ENCODE results near the gene RPRD1A.
"Not testable (repeated sequence)": the region's sequence is repeated elsewhere in the genome, so short reads cannot be mapped to it uniquely, and the experiment has no call there.

RPRD1A gene

DNA sequence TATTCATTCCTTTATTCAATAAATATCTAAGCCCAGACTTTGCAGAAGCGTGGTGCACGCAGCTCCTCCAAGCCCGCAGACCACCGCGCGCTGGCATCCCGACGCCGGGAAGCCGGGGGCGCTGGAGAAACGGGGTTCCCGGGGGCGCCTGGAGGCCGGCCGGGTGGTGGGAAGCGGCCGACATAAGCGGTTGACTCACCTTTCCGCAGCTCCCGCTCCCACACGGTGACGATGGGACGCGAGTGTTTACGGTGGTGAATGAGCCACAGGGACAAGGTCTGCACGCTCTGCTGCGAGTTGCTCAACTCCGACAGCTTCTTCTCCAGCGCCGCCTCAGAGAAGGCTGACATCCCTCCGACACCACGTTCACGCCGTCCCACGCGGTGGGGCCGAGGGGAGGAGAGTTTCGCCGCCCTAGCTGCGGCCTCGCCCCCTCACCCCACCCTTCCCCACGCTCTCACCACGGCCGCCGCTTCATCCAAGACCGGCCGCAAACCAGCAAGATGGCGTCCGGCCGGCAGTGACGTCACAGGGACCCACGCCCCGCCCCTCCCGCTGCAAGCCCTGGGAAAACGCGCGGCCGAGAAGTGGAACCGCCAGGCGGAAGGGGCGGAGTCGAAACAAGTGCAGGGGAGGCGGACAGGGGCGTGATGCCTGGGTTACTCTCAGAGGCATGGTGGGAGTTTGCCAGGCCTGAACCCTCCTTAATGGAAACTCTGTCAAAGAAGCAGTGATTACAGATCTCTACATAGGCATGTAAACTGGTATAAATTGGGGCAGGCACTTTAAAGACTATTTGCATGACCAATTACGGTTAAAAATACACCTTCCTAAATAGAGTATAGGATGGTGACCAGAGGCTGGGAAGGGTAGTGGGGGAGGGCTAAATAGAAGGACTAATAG is at the start of gene RPRD1A:
TSS of gene RPRD1A (minus strand) at position 505 of the 903 bp plus-strand sequence. CDS start at position 350, 155 bp downstream.
- DNase-seq, result peak; percentile 91 to 98 (median 94)

DNA sequence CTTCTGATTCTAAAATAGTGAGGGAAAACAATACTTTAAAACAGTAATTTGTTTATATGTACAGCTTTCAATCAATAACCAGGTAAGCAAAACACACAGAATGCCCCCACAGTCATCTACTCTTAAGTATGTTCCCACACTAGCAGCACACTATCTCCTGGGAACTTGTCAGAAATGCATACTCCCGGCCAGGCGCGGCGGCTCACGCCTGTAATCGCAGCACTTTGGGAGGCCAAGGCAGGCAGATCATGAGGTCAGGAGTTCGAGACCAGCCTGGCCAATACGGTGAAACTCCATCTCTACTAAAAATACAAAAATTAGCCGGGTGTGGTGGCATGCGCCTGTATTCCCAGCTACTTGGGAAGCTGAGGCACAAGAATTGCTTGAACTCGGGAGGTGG is 49.4 kb upstream of the RPRD1A start:
- DNase-seq, result not testable (repeated sequence)

GRCh38 chr18:36114738-36115137 is 47.4 kb upstream of the RPRD1A start:
- no peak for DNase-seq

GRCh38 chr18:36114251-36114650 is 46.9 kb upstream of the RPRD1A start:
- DNase-seq, result no peak

DNA sequence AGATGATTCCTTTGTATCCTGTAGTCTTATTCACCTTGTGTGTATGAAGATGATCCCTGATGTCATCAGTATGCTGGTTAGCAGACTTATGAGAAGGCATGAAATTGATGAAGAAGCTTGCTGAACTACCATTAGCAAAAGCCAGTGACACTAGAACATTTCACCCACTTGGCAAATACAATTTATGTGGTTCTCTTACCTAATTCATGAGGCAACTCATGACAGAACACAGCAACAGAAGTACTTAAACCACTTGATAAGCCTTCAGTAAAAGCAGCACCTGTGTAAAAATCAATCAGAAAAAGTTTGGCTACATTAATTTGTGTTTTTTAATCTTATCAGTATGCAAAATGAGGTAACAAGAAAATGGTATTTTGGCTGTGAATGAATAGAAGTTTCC is 44.9 kb upstream of the RPRD1A start:
- DNase-seq, result no peak

GRCh38 chr18:36109737-36110136 is 42.4 kb upstream of the RPRD1A start:
- no peak for DNase-seq

DNA sequence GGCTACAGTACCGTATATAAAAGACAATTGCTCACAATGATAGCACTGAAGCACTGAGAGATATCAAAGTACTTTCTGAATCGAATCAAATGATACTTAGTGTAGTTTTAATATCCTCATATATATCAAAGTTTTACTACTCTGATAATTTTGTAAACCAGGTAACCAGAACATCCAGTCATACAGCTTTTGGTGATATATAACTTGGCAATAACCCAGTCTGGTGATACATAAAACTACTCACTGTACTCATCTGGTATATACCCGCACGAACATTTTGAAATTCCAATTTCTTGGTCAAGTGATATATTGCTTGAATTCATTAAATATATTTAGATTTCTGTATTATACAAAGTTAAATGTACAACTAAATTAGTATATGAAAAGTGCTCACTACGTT is 41.2 kb upstream of the RPRD1A start:
- DNase-seq, result no peak

- no peak for DNase-seq
Observed at GRCh38 chr18:36108196-36108595, 40.8 kb upstream of the RPRD1A start.

DNA sequence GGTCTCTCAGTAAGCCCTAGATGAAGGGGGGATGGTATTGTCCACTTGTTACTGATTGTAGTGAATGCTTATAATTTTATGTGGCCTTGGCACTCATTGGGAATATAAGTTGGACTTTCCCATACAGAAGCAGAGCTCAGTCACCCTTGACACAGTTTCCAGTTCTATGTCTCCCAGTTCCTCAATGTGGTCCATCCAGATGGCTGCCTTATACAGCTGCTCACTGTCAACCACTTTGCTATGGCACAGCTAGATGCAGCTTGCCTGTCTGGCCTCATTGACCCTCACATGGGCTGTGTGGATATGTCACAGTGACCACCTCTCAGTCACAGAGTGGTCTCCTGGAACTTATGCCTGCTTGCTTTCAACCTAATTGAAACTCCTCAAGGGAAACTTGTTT is 40.1 kb upstream of the RPRD1A start:
- DNase-seq, result no peak

DNA sequence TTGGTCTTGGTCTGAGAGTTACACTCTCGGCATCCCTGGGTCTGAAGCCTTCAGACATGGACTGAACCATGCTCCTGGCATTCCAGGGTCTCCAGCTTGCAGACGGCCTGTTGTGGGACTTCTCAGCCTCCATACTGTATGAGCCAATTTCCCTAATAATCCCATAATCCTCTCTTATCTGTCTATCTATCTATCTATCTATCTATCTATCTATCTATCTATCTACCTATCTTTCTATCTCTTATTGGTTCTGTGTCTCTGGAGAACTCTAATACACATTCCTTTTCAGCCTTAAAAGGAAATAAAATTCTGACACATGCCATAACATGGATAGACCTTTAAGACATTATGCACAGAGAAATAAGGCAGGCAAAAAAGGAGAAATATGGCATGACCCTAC is 37.4 kb upstream of the RPRD1A start:
- DNase-seq, result no peak

GRCh38 chr18:36101943-36102342 is 34.6 kb upstream of the RPRD1A start:
- DNase-seq, result no peak

DNA sequence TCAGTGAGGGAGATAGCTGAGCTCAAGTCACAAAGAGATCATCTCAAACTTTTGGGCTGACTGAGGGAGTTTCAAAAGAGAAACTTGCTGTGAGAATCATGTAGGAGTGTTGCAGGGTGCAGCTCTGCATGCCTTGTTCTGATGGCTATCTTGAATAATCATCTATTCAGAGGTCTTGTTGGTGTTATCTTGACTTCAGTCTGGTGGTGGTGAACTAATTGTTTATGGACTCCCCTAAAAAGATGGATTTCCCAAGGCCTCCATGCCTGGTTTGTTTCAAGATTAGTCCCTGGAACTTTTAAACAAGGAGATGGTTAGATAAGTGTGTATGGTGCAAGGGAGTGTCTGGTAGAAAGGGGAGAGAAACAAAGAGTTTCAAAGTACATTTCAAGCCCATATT is 32.0 kb upstream of the RPRD1A start:
- DNase-seq, result no peak

- no peak for DNase-seq
Observed at GRCh38 chr18:36096955-36097354, 29.6 kb upstream of the RPRD1A start.

GRCh38 chr18:36095936-36096519 is 28.7 kb upstream of the RPRD1A start:
- DNase-seq, result no peak

- no peak for DNase-seq
Observed at GRCh38 chr18:36094431-36094830, 27.1 kb upstream of the RPRD1A start.

DNA sequence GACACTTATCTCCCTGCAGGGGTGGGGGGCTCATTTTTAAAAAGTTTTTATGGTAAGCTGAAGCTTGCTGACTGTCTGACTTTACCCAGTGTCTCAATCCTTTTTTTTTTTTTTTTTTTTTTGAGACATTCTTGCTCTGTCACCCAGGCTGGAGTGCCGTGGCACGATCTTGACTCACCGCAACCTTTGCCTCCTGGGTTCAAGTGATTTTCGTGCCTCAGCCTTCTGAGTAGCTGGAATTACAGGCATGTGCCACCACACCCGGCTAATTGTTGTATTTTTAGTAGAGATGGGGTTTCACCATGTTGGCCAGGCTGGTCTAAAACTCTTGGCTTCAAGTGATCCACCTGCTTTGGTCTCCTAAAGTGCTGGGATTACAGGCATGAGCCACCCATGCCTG is 24.8 kb upstream of the RPRD1A start:
- not testable (repeated sequence) for DNase-seq

DNA sequence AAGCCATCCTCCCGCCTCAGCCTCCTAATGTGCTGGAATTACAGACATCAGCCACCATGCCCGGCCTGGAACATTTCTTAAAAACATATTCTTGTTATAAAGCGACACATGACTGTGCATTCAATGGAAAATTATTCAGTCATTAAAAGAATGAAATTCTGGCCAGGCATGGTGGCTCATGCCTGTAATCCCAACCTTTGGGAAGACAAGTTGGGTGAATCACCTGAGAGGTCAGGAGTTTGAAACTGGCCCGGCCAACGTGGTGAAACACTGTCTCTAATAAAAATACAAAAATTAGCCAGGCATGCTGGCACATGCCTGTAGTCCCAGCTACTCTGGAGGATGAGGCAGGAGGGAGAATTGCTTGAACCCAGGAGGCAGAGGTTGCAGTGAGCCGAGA is 21.6 kb upstream of the RPRD1A start:
- DNase-seq, result no peak

DNA sequence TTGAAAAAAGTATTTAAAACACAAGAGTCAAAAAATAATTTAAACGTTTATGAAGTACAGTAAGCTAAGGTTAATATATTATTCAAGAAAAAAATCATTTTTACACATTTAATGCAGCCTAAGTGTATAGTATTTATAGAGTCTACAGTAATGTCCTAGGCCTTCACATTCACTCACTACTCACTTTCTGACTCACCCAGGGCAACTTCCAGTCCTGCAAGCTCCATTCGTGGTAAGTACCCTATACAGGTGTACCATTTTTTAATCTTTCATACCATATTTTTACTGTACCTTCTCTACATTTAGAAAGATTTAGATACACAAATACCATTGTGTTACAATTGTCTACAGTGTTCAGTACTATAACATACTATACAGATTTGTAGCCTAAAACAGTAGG is 20.9 kb upstream of the RPRD1A start:
- DNase-seq, result no peak

- no peak for DNase-seq
Observed at GRCh38 chr18:36086186-36086585, 18.8 kb upstream of the RPRD1A start.

DNA sequence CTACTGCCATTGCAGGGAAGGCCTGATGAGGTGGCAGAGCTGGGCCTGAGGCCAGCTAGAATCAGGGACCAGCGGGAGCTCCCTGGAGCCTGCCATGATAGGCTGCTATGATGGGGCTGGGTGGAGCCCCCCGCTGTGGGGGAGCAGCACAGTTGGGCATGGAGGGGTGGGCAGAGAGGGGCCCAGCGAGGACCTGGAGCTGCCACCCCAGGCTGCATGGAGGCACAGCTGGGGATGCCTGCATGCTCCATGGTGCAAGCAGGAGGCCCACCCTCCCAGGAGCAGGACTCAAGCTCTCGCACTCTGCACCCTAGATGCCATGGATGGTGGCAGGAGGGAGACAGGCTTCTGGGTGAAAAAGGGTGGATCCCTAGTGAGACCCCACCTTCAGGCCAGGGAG is 17.8 kb upstream of the RPRD1A start:
- DNase-seq, result no peak

GRCh38 chr18:36083729-36084128 is 16.4 kb upstream of the RPRD1A start:
- DNase-seq, result no peak

- not testable (repeated sequence) for DNase-seq
Observed at GRCh38 chr18:36081118-36081517, 13.8 kb upstream of the RPRD1A start.

DNA sequence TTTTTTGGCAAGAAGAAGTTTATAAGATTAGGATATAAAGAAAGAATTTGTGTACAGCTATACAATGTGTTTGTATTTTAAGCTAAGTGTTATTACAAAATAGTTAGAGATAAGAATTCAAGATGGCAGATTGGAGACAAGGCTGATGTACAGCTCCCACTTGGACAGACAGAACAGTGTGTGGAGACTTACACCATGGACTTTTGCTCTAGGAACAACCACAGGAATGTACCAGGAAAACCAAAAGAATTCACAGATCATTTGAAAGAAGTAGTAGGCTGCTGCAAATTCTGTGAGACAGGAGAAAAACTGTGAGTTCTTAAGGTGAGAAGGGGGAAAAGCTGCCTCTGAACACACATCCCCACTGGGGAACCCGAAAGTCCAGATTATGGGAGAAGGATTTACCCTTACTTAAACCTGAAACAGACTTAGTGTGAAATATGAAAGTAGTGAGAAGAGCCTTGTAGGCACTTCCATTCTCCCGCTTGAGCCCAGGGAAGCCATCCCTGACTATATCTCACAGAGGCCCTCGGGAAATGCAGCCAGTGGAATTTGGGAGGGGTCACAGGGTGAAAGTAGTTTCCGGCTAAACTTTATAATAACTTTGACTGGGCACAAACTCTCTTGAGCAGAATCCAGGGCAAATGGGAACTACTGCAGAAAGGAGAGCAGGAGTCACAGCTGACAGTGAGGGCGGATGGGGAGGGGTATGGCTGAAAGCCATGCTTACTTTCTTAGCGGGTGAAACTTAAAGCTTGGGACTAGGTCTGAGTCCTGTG is 11.6 kb upstream of the RPRD1A start:
- DNase-seq, result no peak

DNA sequence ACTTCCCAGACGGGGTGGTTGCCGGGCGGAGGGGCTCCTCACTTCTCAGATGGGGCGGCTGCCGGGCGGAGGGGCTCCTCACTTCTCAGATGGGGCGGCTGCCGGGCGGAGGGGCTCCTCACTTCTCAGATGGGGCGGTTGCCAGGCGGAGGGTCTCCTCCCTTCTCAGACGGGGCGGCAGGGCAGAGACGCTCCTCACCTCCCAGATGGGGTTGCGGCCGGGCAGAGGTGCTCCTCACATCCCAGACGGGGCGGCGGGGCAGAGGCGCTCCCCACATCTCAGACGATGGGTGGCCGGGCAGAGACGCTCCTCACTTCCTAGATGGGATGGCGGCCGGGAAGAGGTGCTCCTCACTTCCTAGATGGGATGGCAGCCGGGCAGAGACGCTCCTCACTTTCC is 10.4 kb upstream of the RPRD1A start:
- DNase-seq, result not testable (repeated sequence)
